ENCODE data around the gene FEM1A.

DNA sequence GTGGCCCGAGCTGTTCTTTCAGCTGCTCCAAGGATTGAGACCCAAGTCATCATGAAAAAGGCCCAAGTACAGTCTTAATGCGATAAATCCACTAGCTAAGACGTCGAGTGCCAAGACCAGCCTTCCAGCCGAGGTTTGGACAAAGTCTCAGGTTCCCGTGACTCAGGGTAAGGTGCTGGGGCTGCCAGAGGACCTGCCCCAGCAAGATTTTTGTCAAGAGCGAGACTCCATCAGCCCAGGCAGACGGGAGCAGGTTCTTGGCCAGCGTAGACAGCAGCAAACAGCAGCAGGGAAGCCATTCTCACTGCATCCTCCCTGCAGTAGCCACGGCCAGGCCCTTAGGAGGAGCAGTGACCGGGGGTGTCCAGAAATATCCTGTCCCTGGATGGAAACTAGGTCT, 3.4 kb downstream of the FEM1A start:
- TF ChIP-seq POLR2AphosphoS5 (IDR thresholded peaks at IDR 0.05): no peak
- TF ChIP-seq, protein P1, sequence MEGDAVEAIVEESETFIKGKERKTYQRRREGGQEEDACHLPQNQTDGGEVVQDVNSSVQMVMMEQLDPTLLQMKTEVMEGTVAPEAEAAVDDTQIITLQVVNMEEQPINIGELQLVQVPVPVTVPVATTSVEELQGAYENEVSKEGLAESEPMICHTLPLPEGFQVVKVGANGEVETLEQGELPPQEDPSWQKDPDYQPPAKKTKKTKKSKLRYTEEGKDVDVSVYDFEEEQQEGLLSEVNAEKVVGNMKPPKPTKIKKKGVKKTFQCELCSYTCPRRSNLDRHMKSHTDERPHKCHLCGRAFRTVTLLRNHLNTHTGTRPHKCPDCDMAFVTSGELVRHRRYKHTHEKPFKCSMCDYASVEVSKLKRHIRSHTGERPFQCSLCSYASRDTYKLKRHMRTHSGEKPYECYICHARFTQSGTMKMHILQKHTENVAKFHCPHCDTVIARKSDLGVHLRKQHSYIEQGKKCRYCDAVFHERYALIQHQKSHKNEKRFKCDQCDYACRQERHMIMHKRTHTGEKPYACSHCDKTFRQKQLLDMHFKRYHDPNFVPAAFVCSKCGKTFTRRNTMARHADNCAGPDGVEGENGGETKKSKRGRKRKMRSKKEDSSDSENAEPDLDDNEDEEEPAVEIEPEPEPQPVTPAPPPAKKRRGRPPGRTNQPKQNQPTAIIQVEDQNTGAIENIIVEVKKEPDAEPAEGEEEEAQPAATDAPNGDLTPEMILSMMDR (IDR thresholded peaks at IDR 0.05): no peak
- TF ChIP-seq POLR2A (IDR thresholded peaks at IDR 0.05): no peak
- no peak for TF ChIP-seq EP300 (IDR thresholded peaks at IDR 0.05)
